Metanephros (tissue), 2 donors: Measurements from ENCODE around the gene NSRP1. TPM values are rescaled to one million over a fixed set of nuclear protein-coding genes. Genes with fewer than 3 reads are reported as not detected.

Source experiments
- small RNA-seq: library from RNA; depleted of rRNA; stranded (forward); fragments of <200 nt; gene quantifications from one replicate; pipeline ENCODE3, GENCODE V24; 2014; ENCODE audit warnings: low replicate concordance
- total RNA-seq: library from RNA; depleted of rRNA; stranded (reverse); fragments of >200 nt; gene quantifications from one replicate; pipeline ENCODE4 v1.2.3, GENCODE V29; 2014

Gene NSRP1
- 12.7 TPM for total RNA-seq

DNA sequence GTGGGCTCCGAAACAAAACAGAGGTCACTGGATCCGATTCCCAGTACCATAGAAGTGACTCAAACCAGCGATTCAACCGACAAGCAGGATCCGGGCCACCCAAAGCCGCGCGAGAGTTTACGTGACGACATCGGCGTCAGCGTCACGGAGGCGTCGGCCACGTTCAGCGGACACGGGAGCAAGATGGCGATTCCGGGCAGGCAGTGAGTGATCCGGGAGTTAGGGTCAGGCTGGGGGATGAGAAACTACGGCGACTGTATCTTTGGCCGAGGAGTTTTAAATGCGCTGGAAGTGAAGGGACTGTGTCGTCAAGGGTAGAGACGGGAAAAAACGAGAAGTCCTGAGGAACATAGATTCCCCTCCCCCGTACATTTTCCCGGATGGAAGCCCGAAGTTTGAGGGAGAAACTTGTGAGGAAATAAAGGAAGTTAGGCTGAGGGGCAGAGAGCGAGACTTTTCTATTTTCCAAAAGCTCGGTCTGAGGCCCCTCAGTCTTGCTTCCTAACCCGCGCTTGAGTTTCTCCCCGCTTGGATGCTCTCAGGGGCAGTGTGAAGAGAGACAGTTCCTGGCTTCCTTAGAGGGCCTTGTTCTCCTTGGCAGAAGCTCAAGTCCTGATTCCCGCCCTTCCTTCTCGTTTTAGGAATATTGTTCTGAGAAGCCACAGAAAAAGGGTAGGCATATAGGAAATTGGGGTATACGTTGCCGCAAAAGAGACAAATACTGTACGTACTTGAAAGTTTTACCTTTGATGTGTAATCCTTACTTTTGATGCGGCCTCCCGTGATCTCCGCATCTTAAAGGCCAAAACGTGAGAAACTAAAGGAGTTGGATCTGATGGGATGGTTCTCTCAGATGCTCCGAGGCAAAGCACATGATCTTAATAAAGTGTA is at the start of gene NSRP1:
Gene NSRP1 (plus strand): TSS at position 156 of the 891 bp plus-strand sequence. CDS start 28 bp downstream, at position 184.

DNA sequence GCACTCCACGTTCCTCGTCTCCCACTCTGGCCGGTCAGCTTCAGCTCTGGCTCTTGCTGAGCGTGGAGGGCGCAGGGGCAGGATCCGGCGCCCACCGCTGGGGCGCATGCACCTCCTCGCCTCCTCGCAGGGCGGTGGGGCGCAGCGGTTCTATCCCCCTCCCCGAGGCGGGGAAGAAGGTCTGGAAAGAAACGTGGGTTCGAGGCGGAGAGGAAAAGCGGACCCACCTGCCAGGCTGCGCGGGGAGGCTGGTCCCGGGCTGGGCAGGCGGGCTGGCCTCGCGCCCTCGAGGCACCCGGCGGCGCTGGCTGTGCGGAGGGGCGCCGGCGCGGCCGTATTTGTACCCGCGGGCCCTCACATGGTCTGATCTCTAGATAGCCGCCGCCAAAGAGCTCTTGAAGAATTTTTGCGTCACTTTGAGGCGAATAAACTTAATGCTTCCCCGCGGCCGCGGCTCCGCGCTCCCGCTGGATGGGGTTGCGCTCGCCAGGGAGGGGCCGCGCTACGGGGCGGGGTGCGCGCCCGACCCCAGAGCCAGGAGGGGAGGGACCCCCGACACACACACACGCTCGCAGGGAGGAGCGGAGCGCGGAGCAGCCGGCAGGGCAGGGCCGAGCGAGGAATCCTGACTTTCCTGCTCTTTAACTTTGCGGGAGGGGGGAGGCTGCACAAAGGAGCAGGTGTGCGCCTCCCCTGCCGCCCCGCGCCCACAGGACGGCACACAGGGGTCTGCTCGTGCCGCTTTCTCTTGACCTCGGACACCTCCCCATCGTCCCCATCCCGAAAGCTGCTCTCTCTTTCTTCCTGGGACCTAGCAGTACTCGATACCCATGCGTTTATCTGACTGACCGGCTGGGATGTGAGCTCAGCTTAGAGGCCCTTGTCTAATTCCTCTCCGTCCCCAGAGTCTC is 119.0 kb downstream of the NSRP1 start, which contains the start of gene SLC6A4:
Gene SLC6A4 (minus strand): TSS at position 312 of the 911 bp plus-strand sequence. CDS start 13,739 bp downstream, outside the sequence.

Small RNAs within 50 kb of the gene (small RNA-seq; reads per million reads assigned to genes)
- gene AC104984.5: not detected

Other genes with a start within 250 kb of the NSRP1 start
- 27.4 TPM for gene SSH2, start 186.6 kb upstream of the NSRP1 start, total RNA-seq
- 0.82 TPM for gene EFCAB5, start 175.2 kb upstream of the NSRP1 start, total RNA-seq
- 0.58 TPM for gene SLC6A4, start 118.9 kb downstream of the NSRP1 start, total RNA-seq
- gene BLMH, start 175.1 kb downstream of the NSRP1 start, total RNA-seq: 61.0 TPM
- not detected for gene TMIGD1, start 217.2 kb downstream of the NSRP1 start, total RNA-seq